CD14-positive monocyte (primary cell): ENCODE measurements around the gene DSCAML1. TPM values are rescaled to one million over a fixed set of nuclear protein-coding genes. Genes with fewer than 3 reads are reported as not detected.

Source experiments
- DNase-seq, 3 donors: peaks; one replicate each; pipeline ENCODE4 v3.0.0-alpha.2; 2011 to 2022
- H2AFZ ChIP-seq: 2 replicates; pipeline ENCODE4 v1.6.0; 2012; ENCODE audit warnings: mild to moderate bottlenecking, low read depth, low read length, inconsistent platforms; ENCODE audit not compliant: insufficient read depth, poor library complexity, severe bottlenecking
- H3K27ac ChIP-seq, 2 donors: 1 replicate in 1 of 2; 2 replicates in 1 of 2; pipeline ENCODE4 v1.5.1; 2012 to 2013; ENCODE audit warnings: low read length in 2 of 2, control low read depth in 1 of 2, inconsistent platforms in 1 of 2, low read depth in 1 of 2, mild to moderate bottlenecking in 1 of 2
- H3K27me3 ChIP-seq, 2 donors: one replicate each; pipeline versions ENCODE4 v1.6.0 to v1.6.1; 2011 to 2013; ENCODE audit warnings: low read length in 2 of 2; ENCODE audit not compliant: control insufficient read depth in 2 of 2, insufficient read depth in 2 of 2
- H3K36me3 ChIP-seq, 2 donors: replicated peaks in 1 of 2; 1 replicate in 1 of 2; 2 replicates in 1 of 2; pipeline versions ENCODE4 v1.5.1 to v1.6.1; 2012 to 2013; ENCODE audit warnings: low read length in 2 of 2, control low read depth in 1 of 2, inconsistent platforms in 1 of 2, mild to moderate bottlenecking in 1 of 2; ENCODE audit not compliant: insufficient read depth in 2 of 2, control insufficient read depth in 1 of 2
- H3K4me1 ChIP-seq, 2 donors: 1 replicate in 1 of 2; 2 replicates in 1 of 2; pipeline versions ENCODE4 v1.5.1 to v1.6.1; 2012 to 2013; ENCODE audit warnings: low read length in 2 of 2, control low read depth in 1 of 2, inconsistent platforms in 1 of 2, mild to moderate bottlenecking in 1 of 2, moderate library complexity in 1 of 2; ENCODE audit not compliant: insufficient read depth in 2 of 2, control insufficient read depth in 1 of 2
- H3K4me2 ChIP-seq: replicated peaks from 2 replicates; pipeline ENCODE3; 2012; ENCODE audit warnings: low read length, moderate library complexity, mild to moderate bottlenecking; ENCODE audit not compliant: poor library complexity, severe bottlenecking; ENCODE audit errors: extremely low read depth
- H3K4me3 ChIP-seq, 3 experiments: fragments of 200-600 bp in 1 of 3; sonication (generic) in 1 of 3; replicated peaks in 1 of 3; 1 replicate in 2 of 3; 2 replicates in 1 of 3; pipeline ENCODE4 v1.5.1; 2011 to 2013; ENCODE audit warnings: low read length in 3 of 3, mild to moderate bottlenecking in 3 of 3, control low read depth in 2 of 3, low read depth in 2 of 3, inconsistent platforms in 1 of 3, moderate library complexity in 1 of 3
- H3K79me2 ChIP-seq: 2 replicates; pipeline ENCODE4 v1.6.0; 2012; ENCODE audit warnings: mild to moderate bottlenecking, control low read depth, inconsistent platforms, low read length, moderate library complexity; ENCODE audit not compliant: insufficient read depth
- H3K9ac ChIP-seq: 2 replicates; pipeline ENCODE4 v1.6.0; 2017; ENCODE audit warnings: low read length, mild to moderate bottlenecking; ENCODE audit not compliant: insufficient read depth, poor library complexity, severe bottlenecking
- H3K9me3 ChIP-seq, 2 donors: replicated peaks in 1 of 2; 1 replicate in 1 of 2; 2 replicates in 1 of 2; pipeline versions ENCODE4 v1.5.1 to v1.6.1; 2012 to 2013; ENCODE audit warnings: low read length in 2 of 2, control low read depth in 1 of 2; ENCODE audit not compliant: control insufficient read depth in 1 of 2, insufficient read depth in 1 of 2
- H4K20me1 ChIP-seq: 2 replicates; pipeline ENCODE4 v1.6.0; 2012; ENCODE audit warnings: mild to moderate bottlenecking, low read length, control low read depth, moderate library complexity; ENCODE audit not compliant: insufficient read depth
- H3K27ac Mint-ChIP-seq, 7 donors: one replicate each; pipeline ENCODE4 v1.8.0; 2020; ENCODE audit warnings: mild to moderate bottlenecking in 7 of 7, mixed read lengths in 7 of 7, moderate library complexity in 6 of 7, inconsistent platforms in 2 of 7
- H3K27me3 Mint-ChIP-seq, 3 donors: one replicate each; pipeline ENCODE4 v1.8.0; 2021 to 2022; ENCODE audit warnings: low read depth in 3 of 3, mild to moderate bottlenecking in 3 of 3, mixed read lengths in 3 of 3, moderate library complexity in 3 of 3, inconsistent platforms in 1 of 3
- H3K36me3 Mint-ChIP-seq, 2 donors: one replicate each; pipeline ENCODE4 v1.8.0; 2020; ENCODE audit warnings: mixed read lengths in 2 of 2, inconsistent platforms in 1 of 2, mild to moderate bottlenecking in 1 of 2
- H3K4me1 Mint-ChIP-seq: one replicate; pipeline ENCODE4 v1.8.0; 2020; ENCODE audit warnings: mild to moderate bottlenecking, mixed read lengths
- H3K4me3 Mint-ChIP-seq, 2 donors: one replicate each; pipeline ENCODE4 v1.8.0; 2020; ENCODE audit warnings: mild to moderate bottlenecking in 2 of 2, mixed read lengths in 2 of 2, moderate library complexity in 1 of 2
- H3K9me3 Mint-ChIP-seq, 7 donors: one replicate each; pipeline ENCODE4 v1.8.0; 2020 to 2022; ENCODE audit warnings: mixed read lengths in 7 of 7, mild to moderate bottlenecking in 6 of 7, moderate library complexity in 6 of 7, inconsistent platforms in 2 of 7
- CTCF ChIP-seq: fragments of 200-600 bp; IDR thresholded peaks from one replicate; pipeline ENCODE4 v1.8.0; 2022; ENCODE audit warnings: antibody characterized with exemption, mild to moderate bottlenecking
- WGBS: methylation state at CpG from one replicate; pipeline ENCODE4 v1.1.5; 2013; ENCODE audit warnings: missing lambda C conversion rate; ENCODE audit not compliant: insufficient coverage; 5-methylcytosine and 5-hydroxymethylcytosine counted together
- intact Hi-C, 2 donors: fragments of 100-400 bp; cut with micrococcal nuclease; formaldehyde crosslinking; loops; one replicate each; pipeline versions ENCODE4 v1.15.0 to v1.15.1; 2023
- polyA plus RNA-seq, 3 donors: library from polyadenylated mRNA; depleted of rRNA in 1 of 3; unstranded in 2 of 3; stranded (reverse) in 1 of 3; fragments of 300-500 nt in 2 of 3; fragments of >200 nt in 1 of 3; fragmentation: Illumina TruSeq in 2 of 3; gene quantifications; 1 replicate in 2 of 3; 2 replicates in 1 of 3; pipeline ENCODE4 v1.2.3, GENCODE V29; 2012 to 2021

The DSCAML1 gene
- polyA plus RNA-seq, 3 donors = not detected

GRCh38 chr11:117382746-117383145 lies 414.3 kb downstream of the DSCAML1 start:
- H3K27me3 Mint-ChIP-seq = no peaks in the 10 kb centered on the region
- no peak for TF ChIP-seq CTCF
- H3K4me1 Mint-ChIP-seq = no peaks in the 10 kb centered on the region
- Histone ChIP-seq H3K4me3 (no peak overlapping the region), H3K9ac (no peak overlapping the region), H3K36me3 (peaks cover 65 to 98% of the 10 kb centered on the region in 2 donors), H3K9me3 (no peaks in the 10 kb centered on the region), H2AFZ (no peak overlapping the region), H3K27me3 (no peaks in the 10 kb centered on the region), H3K4me2 (no peak overlapping the region), H3K79me2 (no peaks in the 10 kb centered on the region), H4K20me1 (no peaks in the 10 kb centered on the region), H3K27ac (no peak overlapping the region), H3K4me1 (no peaks in the 10 kb centered on the region)
- peak overlapping the region in 1 of 7 donors; percentile 26 for H3K27ac Mint-ChIP-seq
- no peak overlapping the region for H3K4me3 Mint-ChIP-seq
- no peaks in the 10 kb centered on the region for H3K9me3 Mint-ChIP-seq
- H3K36me3 Mint-ChIP-seq = peaks cover 81 to 91% of the 10 kb centered on the region in 2 donors
- intact Hi-C loops = no loop called here
- no peak for DNase-seq
- 95% methylated on average over 4 of the region's 4 CpGs for WGBS

- no peak overlapping the region for H3K27ac Mint-ChIP-seq
- DNase-seq = no peak
- no peaks in the 10 kb centered on the region for H3K9me3 Mint-ChIP-seq
- no peak overlapping the region for H3K4me3 ChIP-seq
- no peaks in the 10 kb centered on the region for H3K4me1 Mint-ChIP-seq
- no peak overlapping the region for H3K27ac ChIP-seq
- H3K4me2 ChIP-seq = no peak overlapping the region
- H3K4me1 ChIP-seq = no peaks in the 10 kb centered on the region
- H2AFZ ChIP-seq = no peak overlapping the region
- H3K27me3 Mint-ChIP-seq = no peaks in the 10 kb centered on the region
- no peak overlapping the region for H3K4me3 Mint-ChIP-seq
- TF ChIP-seq CTCF = no peak
- intact Hi-C loops = no loop called here
- no peak overlapping the region for H3K9ac ChIP-seq
- H3K27me3 ChIP-seq = no peaks in the 10 kb centered on the region
- H4K20me1 ChIP-seq = no peaks in the 10 kb centered on the region
- H3K9me3 ChIP-seq = no peaks in the 10 kb centered on the region
- WGBS = 100% methylated on average over 4 of the region's 9 CpGs
- peaks cover 56 to 96% of the 10 kb centered on the region in 2 donors for H3K36me3 ChIP-seq
- no peaks in the 10 kb centered on the region for H3K79me2 ChIP-seq
- H3K36me3 Mint-ChIP-seq = peaks cover 80 to 90% of the 10 kb centered on the region in 2 donors
Measured at GRCh38 chr11:117381481-117382387, 415.3 kb downstream of the DSCAML1 start.
